T-helper 2 cell treated with Interferon-gamma antibody and Interleukin-4, amounts not matched to agents 5 μg/mL and 100 μg/mL, for 36 hours (primary cell): ENCODE measurements around the gene RGS16.

Source experiments
- DNase-seq: peaks from one replicate; pipeline ENCODE4 v3.0.0; 2021; ENCODE audit warnings: low spot score
- H3K27ac Mint-ChIP-seq: one replicate; pipeline ENCODE4 v1.8.0; 2021; ENCODE audit warnings: mild to moderate bottlenecking, mixed read lengths
- H3K27me3 Mint-ChIP-seq: one replicate; pipeline ENCODE4 v1.8.0; 2021; ENCODE audit warnings: low read depth, mixed read lengths
- H3K36me3 Mint-ChIP-seq: one replicate; pipeline ENCODE4 v1.8.0; 2021; ENCODE audit warnings: low read depth, mixed read lengths
- H3K4me1 Mint-ChIP-seq: one replicate; pipeline ENCODE4 v1.8.0; 2021; ENCODE audit warnings: low read depth, mixed read lengths
- H3K4me3 Mint-ChIP-seq: one replicate; pipeline ENCODE4 v1.8.0; 2022; ENCODE audit warnings: mild to moderate bottlenecking, moderate library complexity, mixed read lengths
- H3K9me3 Mint-ChIP-seq: one replicate; pipeline ENCODE4 v1.8.0; 2021; ENCODE audit warnings: mixed read lengths

The RGS16 gene

DNA sequence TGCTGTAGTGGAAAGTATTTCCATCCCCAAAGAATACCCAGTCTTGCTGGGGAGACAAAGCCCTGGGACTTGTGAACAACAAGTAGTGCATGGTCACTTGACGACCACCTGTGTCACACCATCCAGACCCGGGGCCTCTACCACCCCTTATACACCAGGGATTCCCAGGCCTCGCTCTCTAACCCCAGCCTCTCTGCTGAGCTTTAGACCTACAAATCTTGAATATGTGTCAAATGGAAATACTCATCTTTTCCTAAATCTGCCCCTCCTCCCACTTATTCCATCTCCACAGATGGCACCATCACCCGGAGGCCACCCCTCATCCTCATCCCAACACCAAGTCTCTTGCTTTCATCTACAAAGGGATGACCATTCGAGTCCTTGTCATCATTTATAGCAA lies 14.3 kb downstream of the RGS16 start:
- Mint-ChIP-seq H3K4me1 (peaks cover 23% of the 10 kb centered on the region), H3K27me3 (peaks cover 16% of the 10 kb centered on the region), H3K4me3 (peak overlapping the region; percentile 94), H3K36me3 (peaks cover 9% of the 10 kb centered on the region), H3K9me3 (no peaks in the 10 kb centered on the region), H3K27ac (peak overlapping the region; percentile 81)
- no peak for DNase-seq

DNA sequence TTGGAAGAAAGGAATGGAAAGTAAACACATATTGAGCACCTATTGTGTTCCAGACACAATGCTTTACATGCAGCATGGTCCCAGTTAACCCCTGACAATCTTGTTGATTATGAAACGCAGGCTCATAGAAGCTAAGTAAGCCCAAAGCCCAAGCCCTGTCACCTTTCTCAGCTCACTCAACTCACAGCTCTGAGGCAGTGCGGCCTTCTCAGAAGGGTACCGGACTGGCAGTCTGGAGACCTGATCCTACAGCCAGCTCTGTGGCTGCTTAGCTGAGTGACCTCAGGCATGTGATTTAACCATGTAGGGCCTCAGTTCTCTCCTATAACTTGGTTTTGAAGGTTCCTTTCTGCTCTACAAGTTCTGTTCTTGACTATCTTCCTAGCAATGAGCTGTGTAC lies 14.7 kb downstream of the RGS16 start:
- Mint-ChIP-seq H3K36me3 (peaks cover 9% of the 10 kb centered on the region), H3K27ac (peak overlapping the region; percentile 99), H3K27me3 (peaks cover 16% of the 10 kb centered on the region), H3K9me3 (no peaks in the 10 kb centered on the region), H3K4me3 (peak overlapping the region; percentile 94), H3K4me1 (peaks cover 23% of the 10 kb centered on the region)
- no peak for DNase-seq

DNA sequence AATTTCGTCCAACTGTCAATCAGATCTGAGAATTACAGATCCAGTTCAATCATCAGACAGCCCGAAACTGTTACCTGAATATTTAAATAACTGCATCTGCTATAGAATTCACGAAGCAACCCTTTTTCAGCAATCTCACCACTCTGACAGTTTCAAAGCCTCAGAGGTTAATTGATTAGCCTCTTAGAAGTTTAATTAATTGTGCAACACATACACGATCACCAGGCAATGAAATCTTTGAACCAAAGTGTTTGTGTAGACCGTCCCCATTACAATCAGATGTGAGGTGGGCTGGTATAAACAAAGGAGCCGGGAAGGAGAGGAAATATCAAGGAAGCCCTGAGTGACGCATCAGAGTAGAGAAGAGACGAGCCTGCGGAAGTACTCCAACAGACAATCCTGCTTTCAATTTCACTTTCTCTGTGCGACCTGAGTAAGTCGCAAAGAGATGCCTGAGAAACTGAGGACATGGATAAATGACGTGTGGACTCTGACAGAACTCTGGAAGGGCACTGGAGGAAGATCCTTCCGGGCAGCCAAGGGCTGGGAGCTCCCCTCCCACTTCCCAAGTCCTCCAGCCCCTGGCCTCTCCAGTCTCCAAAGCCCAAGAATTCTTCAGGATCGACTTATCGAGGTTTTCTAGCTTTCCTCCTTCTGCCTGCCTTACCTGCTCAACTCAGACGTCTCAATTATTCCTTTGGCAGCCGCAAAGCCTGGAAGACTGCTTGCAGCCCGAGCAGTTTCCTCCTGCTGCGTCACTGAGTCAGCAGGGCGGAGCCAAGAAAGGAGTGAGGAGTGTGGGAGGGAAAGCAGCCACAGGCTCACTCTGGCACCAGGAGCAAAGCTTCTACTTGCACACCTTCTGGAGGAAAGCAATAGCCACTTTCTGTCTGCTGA lies 15.4 kb downstream of the RGS16 start, which contains the start of gene RNASEL:
Gene RNASEL, minus strand, starts transcription at position 757 of the 897 bp plus-strand sequence. CDS start 2,450 bp downstream, outside the sequence.
- DNase-seq = peak; percentile 40
- Mint-ChIP-seq H3K4me1 (peaks cover 23% of the 10 kb centered on the region), H3K36me3 (peaks cover 13% of the 10 kb centered on the region), H3K27me3 (peaks cover 13% of the 10 kb centered on the region), H3K4me3 (peak within 1 kb of the TSS; percentile 94), H3K27ac (peak within 1 kb of the TSS; percentile 99), H3K9me3 (no peaks in the 10 kb centered on the region)

DNA sequence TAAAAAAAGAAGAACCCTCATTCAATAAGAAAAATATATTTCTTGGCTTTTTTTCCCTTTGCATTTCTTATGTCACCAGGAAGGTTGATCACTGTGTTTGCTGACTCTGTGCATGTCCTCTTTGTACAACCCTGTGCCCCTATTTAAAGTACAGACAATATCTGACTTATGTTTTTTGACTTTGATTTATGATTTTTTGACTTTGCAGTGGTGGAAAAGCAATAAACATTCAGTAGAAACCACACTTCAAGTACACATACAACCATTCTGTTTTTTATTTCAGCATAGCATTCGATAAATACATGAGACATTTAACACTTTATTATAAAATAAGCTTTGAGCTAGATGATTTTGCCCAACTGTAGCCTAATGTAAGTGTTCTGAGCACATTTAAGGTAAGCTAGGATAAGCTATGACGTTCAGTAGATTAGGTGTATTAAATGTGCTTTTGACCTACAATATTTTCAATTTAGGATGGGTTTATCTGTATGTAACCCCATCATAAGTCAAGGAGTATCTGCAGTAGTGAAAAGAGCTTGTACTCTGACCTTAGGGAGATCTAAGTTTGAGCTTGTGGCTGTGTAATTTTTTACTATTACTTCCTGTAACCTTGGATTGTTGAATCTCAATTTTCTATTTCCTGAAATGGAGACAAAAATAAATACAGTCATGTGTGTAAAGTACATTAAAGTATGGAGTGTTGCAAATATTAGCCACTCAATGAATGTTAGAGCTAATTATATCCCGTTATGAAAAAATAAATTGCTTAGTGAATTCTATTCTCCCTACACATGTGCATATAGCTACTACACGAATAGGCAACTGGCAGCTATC lies 16.3 kb downstream of the RGS16 start:
- Mint-ChIP-seq H3K4me3 (peak overlapping the region; percentile 94), H3K36me3 (peaks cover 18% of the 10 kb centered on the region), H3K9me3 (no peaks in the 10 kb centered on the region), H3K4me1 (peaks cover 23% of the 10 kb centered on the region), H3K27me3 (peaks cover 6% of the 10 kb centered on the region), H3K27ac (peak overlapping the region; percentile 99)
- no peak for DNase-seq

DNA sequence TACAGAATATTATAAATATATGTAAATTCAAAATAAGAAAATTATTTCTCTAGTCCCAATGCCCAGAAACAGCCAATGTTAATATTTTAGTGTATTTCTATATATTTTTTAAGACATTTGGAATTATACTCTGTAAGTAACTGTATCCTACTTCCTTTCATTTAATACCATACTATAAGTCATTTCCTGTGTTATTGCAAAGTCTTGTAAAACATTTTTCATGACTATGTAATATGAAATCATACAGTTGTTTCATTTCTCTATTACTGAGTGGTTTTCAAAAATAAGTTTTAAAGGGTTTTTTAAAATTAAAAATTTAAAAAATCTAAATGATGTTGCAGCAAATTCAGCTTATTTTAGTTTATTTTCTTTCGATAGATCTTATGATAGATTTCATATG lies 17.1 kb downstream of the RGS16 start:
- H3K27ac Mint-ChIP-seq = no peak overlapping the region
- no peak overlapping the region for H3K4me3 Mint-ChIP-seq
- no peaks in the 10 kb centered on the region for H3K9me3 Mint-ChIP-seq
- no peak for DNase-seq
- peaks cover 23% of the 10 kb centered on the region for H3K4me1 Mint-ChIP-seq
- peaks cover 20% of the 10 kb centered on the region for H3K36me3 Mint-ChIP-seq
- H3K27me3 Mint-ChIP-seq = peaks cover 5% of the 10 kb centered on the region

DNA sequence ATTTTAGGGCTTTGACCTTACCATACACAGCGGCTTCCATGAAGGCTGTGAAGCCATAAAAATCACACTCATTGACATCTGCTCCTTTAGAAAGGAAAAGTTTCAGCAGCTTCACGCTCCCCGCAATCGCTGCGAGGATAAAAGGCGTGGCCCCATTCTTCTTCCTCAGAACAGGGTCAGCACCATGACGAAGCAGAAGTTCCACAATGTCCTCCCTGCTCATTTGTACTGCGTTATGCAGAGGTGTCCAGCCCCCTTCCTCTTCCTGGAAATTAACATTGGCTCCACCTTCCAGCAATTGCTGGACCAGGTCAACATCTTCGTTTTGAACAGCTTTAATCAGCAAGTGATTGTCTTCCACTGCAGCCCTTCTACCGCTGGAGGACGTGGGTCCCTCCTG lies 17.8 kb downstream of the RGS16 start:
- no peak for DNase-seq
- Mint-ChIP-seq H3K36me3 (peaks cover 20% of the 10 kb centered on the region), H3K27ac (no peak overlapping the region), H3K4me1 (peaks cover 23% of the 10 kb centered on the region), H3K9me3 (no peaks in the 10 kb centered on the region), H3K4me3 (no peak overlapping the region), H3K27me3 (no peaks in the 10 kb centered on the region)

DNA sequence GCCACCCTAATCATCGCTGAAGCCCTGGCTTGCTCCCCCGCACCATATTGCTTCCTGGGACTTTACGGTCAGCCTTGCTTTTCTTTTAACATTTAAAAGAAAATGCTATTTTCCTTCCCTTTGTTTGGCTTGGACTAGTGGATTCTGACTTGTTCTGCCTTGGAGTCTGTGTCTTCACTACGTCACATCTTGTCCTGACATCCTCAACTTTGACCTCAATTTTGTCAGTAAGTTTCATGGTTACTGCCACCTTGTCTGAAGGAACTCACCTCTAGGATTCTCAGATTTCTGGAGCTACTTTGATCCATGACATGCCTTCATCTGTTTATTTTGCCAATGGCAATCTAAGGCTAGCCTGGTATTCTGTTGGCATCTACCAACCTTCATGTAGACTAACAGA lies 19.4 kb downstream of the RGS16 start:
- Mint-ChIP-seq H3K36me3 (peaks cover 32% of the 10 kb centered on the region), H3K4me3 (no peak overlapping the region), H3K9me3 (no peaks in the 10 kb centered on the region), H3K4me1 (peaks cover 22% of the 10 kb centered on the region), H3K27me3 (no peaks in the 10 kb centered on the region), H3K27ac (no peak overlapping the region)
- DNase-seq = no peak

DNA sequence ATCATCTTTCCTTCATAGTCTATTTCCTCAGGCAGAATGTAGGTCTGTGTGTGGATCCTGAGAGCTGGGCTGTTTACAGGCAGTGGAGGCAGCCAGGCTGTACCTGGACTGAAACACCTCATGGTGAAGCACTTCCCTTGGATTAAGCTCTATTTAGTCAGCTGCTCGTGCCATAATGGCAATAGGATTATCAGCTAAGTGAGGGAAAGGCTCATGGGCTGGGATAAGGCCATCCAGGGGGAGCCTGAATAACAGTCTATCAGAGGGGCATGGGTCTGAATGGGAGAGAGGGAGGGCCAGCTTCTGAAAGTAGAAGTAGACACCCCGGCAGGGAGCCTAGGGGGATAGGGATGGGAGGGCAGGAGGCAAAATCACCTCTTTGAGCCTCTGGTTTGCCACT lies 23.5 kb downstream of the RGS16 start:
- Mint-ChIP-seq H3K4me1 (peaks cover 2% of the 10 kb centered on the region), H3K36me3 (peaks cover 43% of the 10 kb centered on the region), H3K9me3 (no peaks in the 10 kb centered on the region), H3K27ac (no peak overlapping the region), H3K27me3 (no peaks in the 10 kb centered on the region), H3K4me3 (no peak overlapping the region)
- no peak for DNase-seq

DNA sequence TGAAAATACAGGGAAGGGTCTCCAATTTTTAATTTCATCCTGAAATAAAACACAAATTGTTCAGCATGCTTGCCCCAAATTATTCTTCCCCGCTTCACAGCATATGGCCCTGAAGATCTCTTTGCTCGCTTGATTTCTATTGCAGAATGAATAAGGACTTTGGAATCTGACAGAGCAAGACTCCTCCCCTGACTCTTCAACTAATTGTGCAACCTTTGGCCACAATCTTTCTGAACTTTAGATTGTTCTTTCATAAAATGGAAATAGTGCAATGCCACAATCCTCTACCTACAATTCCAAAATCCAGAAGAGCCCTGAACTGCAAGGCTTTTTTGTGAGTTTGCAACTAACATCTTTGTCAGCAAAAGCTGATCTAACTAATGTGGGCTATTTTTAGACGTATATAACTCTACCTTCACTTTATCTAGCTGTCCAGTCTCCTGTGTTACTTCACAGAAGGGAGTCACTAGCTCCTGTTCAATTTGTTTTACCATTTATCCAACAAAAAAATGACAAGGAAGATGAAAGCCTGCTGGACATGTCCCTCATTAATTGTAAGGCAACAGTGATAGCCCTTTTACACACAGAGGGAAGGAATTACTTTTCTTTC lies 28.5 kb downstream of the RGS16 start:
- H3K4me1 Mint-ChIP-seq = no peaks in the 10 kb centered on the region
- peaks cover 33% of the 10 kb centered on the region for H3K36me3 Mint-ChIP-seq

DNA sequence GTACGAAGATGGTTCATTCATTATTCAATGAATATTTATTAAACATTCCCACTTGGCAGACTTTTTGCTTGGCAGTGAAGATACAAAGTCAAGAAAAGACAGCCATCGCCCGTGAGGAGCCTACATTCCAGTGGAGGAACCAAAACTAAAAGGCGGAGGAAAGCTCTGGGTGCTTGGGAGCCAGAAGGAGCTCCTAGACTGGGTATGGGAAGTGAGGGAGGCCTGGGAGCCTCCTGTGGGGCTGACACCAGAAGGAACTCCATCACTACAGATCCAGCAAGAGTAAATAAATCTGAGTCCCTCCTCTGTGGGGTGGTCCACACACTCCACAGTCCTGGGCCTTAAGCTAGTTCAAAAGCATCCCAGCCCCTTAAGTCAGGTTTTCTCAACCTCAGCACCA lies 30.0 kb downstream of the RGS16 start:
- H3K4me1 Mint-ChIP-seq = no peaks in the 10 kb centered on the region
- H3K36me3 Mint-ChIP-seq = peaks cover 21% of the 10 kb centered on the region
- no peaks in the 10 kb centered on the region for H3K9me3 Mint-ChIP-seq
- no peak overlapping the region for H3K27ac Mint-ChIP-seq
- H3K27me3 Mint-ChIP-seq = no peaks in the 10 kb centered on the region
- H3K4me3 Mint-ChIP-seq = no peak overlapping the region
- DNase-seq = no peak

More for the DNA sequence above, 28.5 kb downstream of the RGS16 start:
- H3K27ac Mint-ChIP-seq = no peak overlapping the region
- H3K27me3 Mint-ChIP-seq = no peaks in the 10 kb centered on the region
- H3K9me3 Mint-ChIP-seq = no peaks in the 10 kb centered on the region
- DNase-seq = no peak
- H3K4me3 Mint-ChIP-seq = no peak overlapping the region

DNA sequence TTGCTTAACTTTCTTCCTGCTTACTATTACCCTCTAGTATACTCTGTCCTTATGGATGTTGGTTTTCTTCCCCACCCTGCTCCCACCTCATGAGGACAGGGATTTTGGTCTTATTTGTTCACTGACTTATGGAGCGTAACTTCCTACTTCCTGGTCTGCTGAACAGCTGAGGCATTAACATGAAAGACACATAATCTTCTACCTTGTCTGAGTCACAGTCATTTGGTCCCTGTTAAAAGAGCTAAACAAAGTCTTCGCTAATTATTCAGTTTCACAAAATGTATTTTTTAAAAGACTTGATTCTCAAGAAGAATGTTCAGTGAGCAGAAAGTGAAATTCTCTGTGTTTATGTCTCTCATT lies 33.6 kb downstream of the RGS16 start:
- H3K9me3 Mint-ChIP-seq = no peaks in the 10 kb centered on the region
- no peaks in the 10 kb centered on the region for H3K4me1 Mint-ChIP-seq
- peaks cover 3% of the 10 kb centered on the region for H3K36me3 Mint-ChIP-seq
- peaks cover 2% of the 10 kb centered on the region for H3K27me3 Mint-ChIP-seq
- no peak overlapping the region for H3K27ac Mint-ChIP-seq
- no peak for DNase-seq
- no peak overlapping the region for H3K4me3 Mint-ChIP-seq

DNA sequence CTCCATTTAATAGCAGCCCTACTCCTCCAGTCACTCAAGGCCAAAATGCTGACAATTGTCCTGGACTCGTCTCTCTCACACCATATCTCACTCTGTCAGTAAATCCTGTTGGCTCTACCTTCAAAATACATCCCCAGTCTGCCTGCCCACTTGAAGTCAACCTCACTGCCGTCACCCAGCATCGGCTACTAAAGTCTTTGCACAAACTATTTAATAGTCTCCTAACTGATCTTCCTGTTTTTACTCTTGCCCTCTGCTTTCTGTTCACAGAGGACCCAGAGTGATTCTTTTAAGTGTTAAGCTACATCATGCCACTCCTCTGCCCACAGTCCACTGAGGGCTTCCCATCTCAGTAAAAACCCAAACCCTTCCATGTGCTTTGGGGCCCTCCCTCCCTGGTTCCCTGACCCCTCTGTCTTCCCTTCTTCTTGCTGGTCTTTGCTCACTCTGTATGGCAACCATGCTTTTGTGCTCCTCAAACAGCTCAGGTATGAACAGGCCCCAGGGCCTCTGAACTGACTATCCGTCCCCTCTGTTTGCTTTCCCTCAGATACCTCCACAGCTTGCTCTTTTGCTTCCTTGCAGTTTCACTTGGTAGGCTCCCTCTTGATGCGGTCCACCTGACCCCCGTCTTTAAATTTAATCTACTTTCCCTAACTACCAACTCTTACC lies 34.1 kb downstream of the RGS16 start:
- H3K27me3 Mint-ChIP-seq = peaks cover 6% of the 10 kb centered on the region
- H3K4me3 Mint-ChIP-seq = no peak overlapping the region
- H3K36me3 Mint-ChIP-seq = no peaks in the 10 kb centered on the region
- H3K27ac Mint-ChIP-seq = no peak overlapping the region
- H3K9me3 Mint-ChIP-seq = no peaks in the 10 kb centered on the region
- H3K4me1 Mint-ChIP-seq = no peaks in the 10 kb centered on the region
- no peak for DNase-seq

DNA sequence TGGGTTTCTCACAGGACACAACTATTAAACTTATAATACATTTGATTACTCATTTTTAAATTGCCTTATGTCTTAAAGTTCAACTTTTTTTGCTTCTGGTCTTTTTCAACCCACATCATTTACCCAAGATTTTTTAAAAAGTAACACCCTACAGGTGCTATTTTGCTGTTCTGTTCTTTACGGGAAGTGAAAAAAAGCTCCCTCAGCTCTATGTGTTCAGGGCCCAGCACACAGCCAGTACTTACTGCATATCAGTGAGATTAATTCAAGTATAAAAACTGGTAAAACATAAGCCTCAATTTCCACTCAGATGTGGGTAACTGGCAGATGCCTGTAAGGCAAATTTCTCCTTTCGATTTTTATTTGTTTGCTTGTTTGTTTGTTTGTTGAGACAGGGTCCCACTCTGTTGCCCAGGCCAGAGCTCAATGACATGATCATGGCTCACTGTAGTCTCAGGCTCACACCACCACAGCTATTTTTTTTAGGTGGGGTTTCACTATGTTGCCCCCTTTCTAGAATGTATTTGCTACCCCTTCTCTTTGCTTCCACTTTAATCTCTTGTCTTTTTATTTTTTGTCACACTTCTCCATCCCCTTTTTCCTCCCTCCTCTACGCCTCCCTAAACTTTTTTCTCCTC lies 35.4 kb downstream of the RGS16 start:
- H3K36me3 Mint-ChIP-seq = no peaks in the 10 kb centered on the region
- H3K27ac Mint-ChIP-seq = no peak overlapping the region
- H3K27me3 Mint-ChIP-seq = peaks cover 6% of the 10 kb centered on the region
- H3K4me3 Mint-ChIP-seq = no peak overlapping the region
- no peaks in the 10 kb centered on the region for H3K4me1 Mint-ChIP-seq
- no peaks in the 10 kb centered on the region for H3K9me3 Mint-ChIP-seq
- no peak for DNase-seq
